ENCODE results near the gene KLF16. TPM values are rescaled to one million over a fixed set of nuclear protein-coding genes. Genes with fewer than 3 reads are reported as not detected.
A peak's percentile ranks its signal among the peaks of the same experiment; 100 is the strongest.

The KLF16 gene
- total and polyA plus RNA-seq, 10 of the 15 experiments (the other 5 are each of a cell fraction or from before 2014, with no cell fraction given): 0.03 to 41.2 (median 2.6) TPM

DNA sequence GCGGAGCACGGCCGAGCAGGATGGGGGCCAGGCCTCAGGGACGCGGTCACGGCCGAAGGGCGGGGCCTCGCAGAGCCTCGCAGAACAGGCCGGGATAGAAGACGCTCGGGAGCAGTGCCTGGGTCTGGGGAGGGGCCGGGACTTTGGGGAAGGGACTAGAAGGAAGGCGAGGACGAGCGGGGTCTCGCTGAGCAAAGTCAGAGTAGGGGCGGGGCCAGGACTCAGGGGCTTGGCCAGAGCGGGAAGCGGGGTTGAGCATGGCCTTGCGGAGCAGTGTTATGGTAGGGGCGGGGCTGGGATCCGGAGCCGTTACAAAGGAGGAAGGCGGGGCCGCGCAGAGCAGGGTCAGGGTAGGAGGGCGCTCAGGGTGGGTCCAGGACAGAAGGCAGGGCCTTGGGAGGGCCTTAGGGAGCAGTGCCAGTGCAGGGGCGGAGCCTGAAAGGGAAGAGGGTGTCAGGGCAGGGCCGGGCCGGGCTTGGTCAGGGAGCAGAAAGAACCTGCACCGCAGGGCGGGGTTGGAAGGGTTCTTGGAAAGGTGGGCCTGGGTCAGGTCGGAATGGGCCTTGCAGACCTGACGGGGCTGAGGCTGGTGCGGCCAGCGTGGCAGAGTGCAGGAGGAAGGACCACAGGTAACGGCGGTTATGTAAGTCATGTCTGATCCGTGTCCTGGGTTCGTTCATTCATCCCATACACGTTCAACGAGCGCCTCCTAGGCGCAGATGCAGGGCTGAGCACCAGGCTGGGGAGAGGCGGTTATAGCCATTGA lies 50.8 kb downstream of the KLF16 start (continued):
- TF ChIP-seq RAD21 (IDR thresholded peaks at IDR 0.05; ENCODE audit: insufficient read depth, low read depth, low read length): peak; percentile 71
- 0 out of 4 replicates have a peak, but pooled peaks of 1 of the 2 experiments have one; percentile 15 for TF ChIP-seq SRF (IDR thresholded peaks at IDR 0.05; ENCODE audit: low read depth in 2 of 2, low read length in 2 of 2)
- TF ChIP-seq NBN (IDR thresholded peaks at IDR 0.05): 0 out of 2 replicates have a peak, but pooled peaks have one; percentile 70
- TF ChIP-seq POLR2A (IDR thresholded peaks at IDR 0.05; ENCODE audit: low read depth, low read length): peak; percentile 68
- peak; percentile 45; the same call in 1 of the 2 replicates for TF ChIP-seq SMARCA5 (IDR thresholded peaks at IDR 0.05)
- peak in 1 of 2 experiments; percentile 10; a peak in 1 of 4 replicates for TF ChIP-seq BHLHE40 (IDR thresholded peaks at IDR 0.05; ENCODE audit: borderline replicate concordance in 1 of 2, low read depth in 2 of 2, low read length in 1 of 2)
- 0 out of 2 replicates have a peak, but pooled peaks have one; percentile 3 for TF ChIP-seq NRF1 (conservative IDR thresholded peaks at IDR 0.05; ENCODE audit: low read depth, low read length)
- TF ChIP-seq, protein P1, sequence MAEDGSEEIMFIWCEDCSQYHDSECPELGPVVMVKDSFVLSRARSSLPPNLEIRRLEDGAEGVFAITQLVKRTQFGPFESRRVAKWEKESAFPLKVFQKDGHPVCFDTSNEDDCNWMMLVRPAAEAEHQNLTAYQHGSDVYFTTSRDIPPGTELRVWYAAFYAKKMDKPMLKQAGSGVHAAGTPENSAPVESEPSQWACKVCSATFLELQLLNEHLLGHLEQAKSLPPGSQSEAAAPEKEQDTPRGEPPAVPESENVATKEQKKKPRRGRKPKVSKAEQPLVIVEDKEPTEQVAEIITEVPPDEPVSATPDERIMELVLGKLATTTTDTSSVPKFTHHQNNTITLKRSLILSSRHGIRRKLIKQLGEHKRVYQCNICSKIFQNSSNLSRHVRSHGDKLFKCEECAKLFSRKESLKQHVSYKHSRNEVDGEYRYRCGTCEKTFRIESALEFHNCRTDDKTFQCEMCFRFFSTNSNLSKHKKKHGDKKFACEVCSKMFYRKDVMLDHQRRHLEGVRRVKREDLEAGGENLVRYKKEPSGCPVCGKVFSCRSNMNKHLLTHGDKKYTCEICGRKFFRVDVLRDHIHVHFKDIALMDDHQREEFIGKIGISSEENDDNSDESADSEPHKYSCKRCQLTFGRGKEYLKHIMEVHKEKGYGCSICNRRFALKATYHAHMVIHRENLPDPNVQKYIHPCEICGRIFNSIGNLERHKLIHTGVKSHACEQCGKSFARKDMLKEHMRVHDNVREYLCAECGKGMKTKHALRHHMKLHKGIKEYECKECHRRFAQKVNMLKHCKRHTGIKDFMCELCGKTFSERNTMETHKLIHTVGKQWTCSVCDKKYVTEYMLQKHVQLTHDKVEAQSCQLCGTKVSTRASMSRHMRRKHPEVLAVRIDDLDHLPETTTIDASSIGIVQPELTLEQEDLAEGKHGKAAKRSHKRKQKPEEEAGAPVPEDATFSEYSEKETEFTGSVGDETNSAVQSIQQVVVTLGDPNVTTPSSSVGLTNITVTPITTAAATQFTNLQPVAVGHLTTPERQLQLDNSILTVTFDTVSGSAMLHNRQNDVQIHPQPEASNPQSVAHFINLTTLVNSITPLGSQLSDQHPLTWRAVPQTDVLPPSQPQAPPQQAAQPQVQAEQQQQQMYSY (CRISPR knock-in tag; IDR thresholded peaks at IDR 0.05): no peak
- TF ChIP-seq RBBP5 (conservative IDR thresholded peaks at IDR 0.05): no peak
- no peak for TF ChIP-seq MYB (IDR thresholded peaks at IDR 0.05; ENCODE audit: borderline replicate concordance, low read depth, low read length)
- no peak for TF ChIP-seq RB1 (IDR thresholded peaks at IDR 0.05; ENCODE audit: borderline replicate concordance)
- no peak; the same call in 1 of the 2 replicates for TF ChIP-seq LARP7 (IDR thresholded peaks at IDR 0.05)
- TF ChIP-seq ETV6 (conservative IDR thresholded peaks at IDR 0.05 in 1 of 2, IDR thresholded peaks at IDR 0.05 in 1 of 2; ENCODE audit: borderline replicate concordance in 1 of 2, low read depth in 1 of 2): no peak
- no peak for TF ChIP-seq CEBPB (IDR thresholded peaks at IDR 0.05; ENCODE audit: borderline replicate concordance in 1 of 2, low read depth in 2 of 2, low read length in 2 of 2)
- TF ChIP-seq, protein P2, sequence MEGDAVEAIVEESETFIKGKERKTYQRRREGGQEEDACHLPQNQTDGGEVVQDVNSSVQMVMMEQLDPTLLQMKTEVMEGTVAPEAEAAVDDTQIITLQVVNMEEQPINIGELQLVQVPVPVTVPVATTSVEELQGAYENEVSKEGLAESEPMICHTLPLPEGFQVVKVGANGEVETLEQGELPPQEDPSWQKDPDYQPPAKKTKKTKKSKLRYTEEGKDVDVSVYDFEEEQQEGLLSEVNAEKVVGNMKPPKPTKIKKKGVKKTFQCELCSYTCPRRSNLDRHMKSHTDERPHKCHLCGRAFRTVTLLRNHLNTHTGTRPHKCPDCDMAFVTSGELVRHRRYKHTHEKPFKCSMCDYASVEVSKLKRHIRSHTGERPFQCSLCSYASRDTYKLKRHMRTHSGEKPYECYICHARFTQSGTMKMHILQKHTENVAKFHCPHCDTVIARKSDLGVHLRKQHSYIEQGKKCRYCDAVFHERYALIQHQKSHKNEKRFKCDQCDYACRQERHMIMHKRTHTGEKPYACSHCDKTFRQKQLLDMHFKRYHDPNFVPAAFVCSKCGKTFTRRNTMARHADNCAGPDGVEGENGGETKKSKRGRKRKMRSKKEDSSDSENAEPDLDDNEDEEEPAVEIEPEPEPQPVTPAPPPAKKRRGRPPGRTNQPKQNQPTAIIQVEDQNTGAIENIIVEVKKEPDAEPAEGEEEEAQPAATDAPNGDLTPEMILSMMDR (IDR thresholded peaks at IDR 0.05 in 2 of 3, conservative IDR thresholded peaks at IDR 0.05 in 1 of 3; ENCODE audit: control insufficient read depth in 2 of 3, extremely low read depth in 1 of 3, insufficient read depth in 1 of 3, low read depth in 3 of 3, low read length in 3 of 3): peak; percentile 70 to 78 (median 74)
- peak; percentile 44; the same call in 1 of the 2 replicates for TF ChIP-seq SMC3 (IDR thresholded peaks at IDR 0.05; ENCODE audit: borderline replicate concordance, low read length)
- no peak for TF ChIP-seq SPI1 (IDR thresholded peaks at IDR 0.05; ENCODE audit: borderline replicate concordance, insufficient read depth, low read depth, low read length)
- TF ChIP-seq HDGF (IDR thresholded peaks at IDR 0.05): peak; percentile 99
- peak; percentile 26; the same call in 1 of the 2 replicates for TF ChIP-seq POLR2AphosphoS2 (IDR thresholded peaks at IDR 0.05; ENCODE audit: low read depth, low read length)
- no peak for TF ChIP-seq BMI1 (IDR thresholded peaks at IDR 0.05; ENCODE audit: borderline replicate concordance)
- no peak for TF ChIP-seq NFYB (IDR thresholded peaks at IDR 0.05; ENCODE audit: insufficient read depth, low read depth, low read length)
- TF ChIP-seq HCFC1 (IDR thresholded peaks at IDR 0.05; ENCODE audit: low read length): no peak
- TF ChIP-seq, protein P3, sequence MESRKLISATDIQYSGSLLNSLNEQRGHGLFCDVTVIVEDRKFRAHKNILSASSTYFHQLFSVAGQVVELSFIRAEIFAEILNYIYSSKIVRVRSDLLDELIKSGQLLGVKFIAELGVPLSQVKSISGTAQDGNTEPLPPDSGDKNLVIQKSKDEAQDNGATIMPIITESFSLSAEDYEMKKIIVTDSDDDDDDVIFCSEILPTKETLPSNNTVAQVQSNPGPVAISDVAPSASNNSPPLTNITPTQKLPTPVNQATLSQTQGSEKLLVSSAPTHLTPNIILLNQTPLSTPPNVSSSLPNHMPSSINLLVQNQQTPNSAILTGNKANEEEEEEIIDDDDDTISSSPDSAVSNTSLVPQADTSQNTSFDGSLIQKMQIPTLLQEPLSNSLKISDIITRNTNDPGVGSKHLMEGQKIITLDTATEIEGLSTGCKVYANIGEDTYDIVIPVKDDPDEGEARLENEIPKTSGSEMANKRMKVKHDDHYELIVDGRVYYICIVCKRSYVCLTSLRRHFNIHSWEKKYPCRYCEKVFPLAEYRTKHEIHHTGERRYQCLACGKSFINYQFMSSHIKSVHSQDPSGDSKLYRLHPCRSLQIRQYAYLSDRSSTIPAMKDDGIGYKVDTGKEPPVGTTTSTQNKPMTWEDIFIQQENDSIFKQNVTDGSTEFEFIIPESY (IDR thresholded peaks at IDR 0.05): no peak
